GM12891 (cell line): ENCODE results near the gene SNRPD3.

Source experiments
- POLR2A ChIP-seq: IDR thresholded peaks from 2 replicates; pipeline ENCODE4 v1.6.1; 2011; ENCODE audit warnings: low read depth, low read length, control low read depth
- POLR2AphosphoS5 ChIP-seq: IDR thresholded peaks from 2 replicates; pipeline ENCODE4 v1.6.1; 2011; ENCODE audit warnings: low read depth, low read length, control low read depth
- TAF1 ChIP-seq: IDR thresholded peaks from 2 replicates; pipeline ENCODE4 v1.6.1; 2011; ENCODE audit warnings: low read depth, low read length, control low read depth

GRCh38 chr22:24516301-24516737, 39.5 kb upstream of the SNRPD3 start:
- TF ChIP-seq POLR2A: no peak
- no peak for TF ChIP-seq TAF1
- TF ChIP-seq POLR2AphosphoS5: no peak
